ENCODE measurements around the gene CHST7. TPM values are rescaled to one million over a fixed set of nuclear protein-coding genes. Genes with fewer than 3 reads are reported as not detected.
A peak's percentile ranks its signal among the peaks of the same experiment; 100 is the strongest.

The CHST7 gene
- total and polyA plus RNA-seq, 2 of the 8 experiments (the other 6 are each of a cell fraction or from before 2014, with no cell fraction given) = 7.9 to 14.1 TPM

DNA sequence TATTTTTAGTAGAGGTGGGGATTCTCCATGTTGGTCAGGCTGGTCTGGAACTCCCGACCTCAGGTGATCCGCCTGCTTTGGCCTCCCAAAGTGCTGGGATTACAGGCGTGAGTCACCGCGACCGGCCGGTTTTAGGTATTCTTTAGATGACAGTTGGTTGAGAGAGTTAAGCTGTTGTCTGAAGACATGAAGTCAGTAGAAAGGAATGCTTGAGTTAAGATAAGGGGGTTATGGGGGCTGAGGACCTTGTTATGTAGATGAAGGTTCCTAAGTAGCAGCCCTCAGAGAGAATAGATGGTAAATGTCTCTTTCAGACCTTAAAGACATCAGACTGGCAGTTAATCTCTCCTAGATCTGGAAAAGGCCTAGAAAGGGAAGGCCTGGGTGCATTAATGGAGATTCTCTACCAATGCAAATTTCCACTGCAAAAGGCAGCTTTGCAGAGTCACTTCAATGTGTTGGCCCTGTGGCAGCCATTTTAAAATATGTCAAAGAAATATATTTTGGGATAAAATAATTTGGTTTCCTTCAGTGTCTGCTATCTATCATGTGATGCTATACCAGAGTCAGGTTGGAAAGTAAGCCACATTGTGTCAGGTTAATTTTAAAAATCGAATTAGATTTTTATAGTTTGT is 22.0 kb upstream of the CHST7 start:
- no peak overlapping the region for H2BK120ac ChIP-seq (replicated peaks; ENCODE audit: low read depth, low read length)
- peaks cover 0 to 23% (median 3%) of the 10 kb centered on the region in 4 experiments; a peak in 3 of 8 replicates for H3K36me3 ChIP-seq (ENCODE audit: control insufficient read depth in 2 of 4, insufficient read depth in 4 of 4, low read length in 3 of 4)
- no peak overlapping the region for H2BK15ac ChIP-seq (ENCODE audit: low read length)
- H4K5ac ChIP-seq (ENCODE audit: insufficient read length, low read depth, low read length) = no peak overlapping the region
- no peak overlapping the region for H2AK5ac ChIP-seq (ENCODE audit: low read depth, low read length)
- peak in 1 of 2 experiments; percentile 49 for DNase-seq (ENCODE audit: low read depth in 1 of 2, low spot score in 2 of 2)
- peaks cover 0 to 3% (median 2%) of the 10 kb centered on the region in 4 experiments; a peak in 2 of 7 replicates for H3K4me1 ChIP-seq (replicated peaks in 1 of 4; ENCODE audit: control insufficient read depth in 3 of 4, insufficient read depth in 4 of 4, low read length in 3 of 4)
- no peaks in the 10 kb centered on the region for H4K20me1 ChIP-seq (replicated peaks in 1 of 2; ENCODE audit: control insufficient read depth in 1 of 2, insufficient read depth in 2 of 2, low read length in 2 of 2)
- H3K14ac ChIP-seq (ENCODE audit: insufficient read length) = no peak overlapping the region
- no peak overlapping the region for H3K56ac ChIP-seq (replicated peaks; ENCODE audit: insufficient read length, low read depth, low read length)
- no peak overlapping the region for H4K91ac ChIP-seq (replicated peaks; ENCODE audit: insufficient read length, low read length)
- no peak overlapping the region for H4K8ac ChIP-seq (ENCODE audit: extremely low read depth, insufficient read depth, low read length)
- no peaks in the 10 kb centered on the region for H3K79me1 ChIP-seq (ENCODE audit: low read depth, low read length)
- peaks cover under 1 to 16% of the 10 kb centered on the region in 2 experiments; a peak in 3 of 4 replicates for H3K79me2 ChIP-seq (ENCODE audit: control insufficient read depth in 1 of 2, insufficient read depth in 2 of 2, low read length in 2 of 2)
- ChIA-PET POLR2A (ENCODE audit: partially characterized antibody) (interaction anchor here (1.0 to 1.2 kb wide), 5 partner anchors 10 to 30 kb away, joined by 3 to 4 read pairs (median 4); no protein-coding TSS in a partner anchor), CTCF (ENCODE audit: partially characterized antibody) (interaction anchor here (1.5 kb wide), 1 partner anchor 35 kb away, joined by 3 read pairs; no protein-coding TSS in a partner anchor)
- no peak for FAIRE-seq
- H3K27me3 ChIP-seq (replicated peaks in 1 of 4; ENCODE audit: control insufficient read depth in 3 of 4, extremely low read depth in 1 of 4, insufficient read depth in 3 of 4, low read length in 3 of 4) = no peaks in the 10 kb centered on the region
- no peak overlapping the region for H2BK12ac ChIP-seq (ENCODE audit: low read depth, low read length)
- 0% methylated on average over 5 of the region's 8 CpGs; no CpG with 5 or more reads in 1 of the 2 experiments for whole genome bisulfite sequencing, 2 experiments (ENCODE audit: extremely low coverage in 1 of 2, insufficient coverage in 1 of 2, insufficient read length in 1 of 2, insufficient replicate concordance in 2 of 2, low coverage in 1 of 2, low lambda C conversion rate in 2 of 2, missing lambda C conversion rate in 1 of 2)
- no peak overlapping the region; the same call in 1 of the 2 replicates for H3K18ac ChIP-seq (ENCODE audit: extremely low read depth, low read length)
- H3K23ac ChIP-seq (ENCODE audit: insufficient read length) = no peak overlapping the region
- peak overlapping the region in 1 of 4 experiments; percentile 15; a peak in 1 of 8 replicates for H3K4me3 ChIP-seq (ENCODE audit: extremely low read depth in 1 of 4, insufficient read depth in 2 of 4, low read depth in 3 of 4, low read length in 4 of 4)
- no peak overlapping the region for H2AFZ ChIP-seq (ENCODE audit: low read length)
- H2BK20ac ChIP-seq (ENCODE audit: low read length) = no peak overlapping the region
- H2BK5ac ChIP-seq (ENCODE audit: low read depth, low read length) = peak overlapping the region; percentile 56; the same call in 1 of the 2 replicates
- no peak overlapping the region for H3K9ac ChIP-seq (replicated peaks in 1 of 4; ENCODE audit: extremely low read depth in 1 of 4, low read depth in 3 of 4, low read length in 3 of 4)
- peaks cover 0 to 2% of the 10 kb centered on the region in 2 experiments; a peak in 1 of 4 replicates for H3K9me3 ChIP-seq (ENCODE audit: insufficient read depth in 2 of 2, low read depth in 1 of 2, low read length in 1 of 2)
- H3K23me2 ChIP-seq (ENCODE audit: low read depth, low read length) = no peaks in the 10 kb centered on the region
- H3K4ac ChIP-seq (replicated peaks; ENCODE audit: insufficient read length, low read depth, low read length) = no peak overlapping the region
- no peak overlapping the region for H3K4me2 ChIP-seq (ENCODE audit: insufficient read depth in 1 of 2, low read depth in 2 of 2, low read length in 2 of 2)
- H3K27ac ChIP-seq (ENCODE audit: low read depth, low read length) = peak overlapping the region; percentile 64; the same call in 1 of the 2 replicates
- TF ChIP-seq, protein P1, sequence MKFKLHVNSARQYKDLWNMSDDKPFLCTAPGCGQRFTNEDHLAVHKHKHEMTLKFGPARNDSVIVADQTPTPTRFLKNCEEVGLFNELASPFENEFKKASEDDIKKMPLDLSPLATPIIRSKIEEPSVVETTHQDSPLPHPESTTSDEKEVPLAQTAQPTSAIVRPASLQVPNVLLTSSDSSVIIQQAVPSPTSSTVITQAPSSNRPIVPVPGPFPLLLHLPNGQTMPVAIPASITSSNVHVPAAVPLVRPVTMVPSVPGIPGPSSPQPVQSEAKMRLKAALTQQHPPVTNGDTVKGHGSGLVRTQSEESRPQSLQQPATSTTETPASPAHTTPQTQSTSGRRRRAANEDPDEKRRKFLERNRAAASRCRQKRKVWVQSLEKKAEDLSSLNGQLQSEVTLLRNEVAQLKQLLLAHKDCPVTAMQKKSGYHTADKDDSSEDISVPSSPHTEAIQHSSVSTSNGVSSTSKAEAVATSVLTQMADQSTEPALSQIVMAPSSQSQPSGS (IDR thresholded peaks at IDR 0.05; ENCODE audit: low read length) = peak; percentile 34; the same call in 1 of the 2 replicates
- TF ChIP-seq MAFK (IDR thresholded peaks at IDR 0.05; ENCODE audit: low read depth, low read length) = peak; percentile 30; the same call in 1 of the 2 replicates
- TF ChIP-seq TAF1 (IDR thresholded peaks at IDR 0.05; ENCODE audit: low read depth, low read length) = no peak
- TF ChIP-seq JUND (IDR thresholded peaks at IDR 0.05; ENCODE audit: low read length) = peak; percentile 91
- TF ChIP-seq JUN (IDR thresholded peaks at IDR 0.05; ENCODE audit: low read depth, low read length) = peak; percentile 89

Measured in H1 (cell line).